CMK (cell line): Measurements from ENCODE around the gene EHMT1.
"Not testable (repeated sequence)": the region's sequence is repeated elsewhere in the genome, so short reads cannot be mapped to it uniquely, and the experiment has no call there.

Experiments used
- DNase-seq: peaks from one replicate; pipeline ENCODE4 v3.0.0-alpha.2; 2010; ENCODE audit warnings: low read depth

Gene EHMT1

GRCh38 chr9:137809726-137810450 lies 191.1 kb downstream of the EHMT1 start:
- DNase-seq: not testable (repeated sequence)

- no peak for DNase-seq
Observed at GRCh38 chr9:137811283-137811870, 192.6 kb downstream of the EHMT1 start.

GRCh38 chr9:137812356-137813023 lies 193.7 kb downstream of the EHMT1 start:
- DNase-seq: no peak

GRCh38 chr9:137813167-137813566 lies 194.4 kb downstream of the EHMT1 start:
- DNase-seq: no peak

GRCh38 chr9:137813651-137814415 lies 195.0 kb downstream of the EHMT1 start:
- no peak for DNase-seq

- no peak for DNase-seq
Observed at GRCh38 chr9:137814436-137814835, 195.6 kb downstream of the EHMT1 start.

GRCh38 chr9:137814841-137815240 lies 196.0 kb downstream of the EHMT1 start:
- DNase-seq: no peak

- no peak for DNase-seq
Observed at GRCh38 chr9:137815256-137816255, 196.8 kb downstream of the EHMT1 start.

- no peak for DNase-seq
Observed at GRCh38 chr9:137816531-137817235, 197.9 kb downstream of the EHMT1 start.

GRCh38 chr9:137817236-137818200 lies 198.7 kb downstream of the EHMT1 start:
- DNase-seq: no peak

GRCh38 chr9:137818286-137818685 lies 199.5 kb downstream of the EHMT1 start:
- no peak for DNase-seq

- no peak for DNase-seq
Observed at GRCh38 chr9:137820161-137820855, 201.5 kb downstream of the EHMT1 start.

- DNase-seq: no peak
Observed at GRCh38 chr9:137823986-137824771, 205.4 kb downstream of the EHMT1 start.

- DNase-seq: no peak
Observed at GRCh38 chr9:137825324-137825989, 206.7 kb downstream of the EHMT1 start.

GRCh38 chr9:137827908-137828526 lies 209.2 kb downstream of the EHMT1 start:
- DNase-seq: no peak

- no peak for DNase-seq
Observed at GRCh38 chr9:137828527-137829259, 209.9 kb downstream of the EHMT1 start.
